H1 (cell line): Measurements from ENCODE around the gene TNNT1. TPM values are rescaled to one million over a fixed set of nuclear protein-coding genes. Genes with fewer than 3 reads are reported as not detected.
A peak's percentile ranks its signal among the peaks of the same experiment; 100 is the strongest.

Source experiments
- CBX8 ChIP-seq: fragments of 300-800, 300-1000 bp; sonication (generic); IDR thresholded peaks from 2 replicates; pipeline ENCODE4 v1.7.1; 2016; ENCODE audit warnings: low read depth, low read length, borderline replicate concordance
- CEBPB ChIP-seq: IDR thresholded peaks from 2 replicates; pipeline ENCODE4 v1.6.1; 2012; ENCODE audit warnings: low read depth, low read length
- EP300 ChIP-seq, 2 experiments: IDR thresholded peaks; 1 replicate in 1 of 2; 2 replicates in 1 of 2; pipeline ENCODE4 v1.6.1; 2011 to 2012; ENCODE audit warnings: low read depth in 2 of 2, low read length in 2 of 2, mild to moderate bottlenecking in 2 of 2, borderline replicate concordance in 1 of 2, inconsistent platforms in 1 of 2, moderate library complexity in 1 of 2
- EZH2 ChIP-seq: fragments of 200-600 bp; sonication (generic); IDR thresholded peaks from 2 replicates; pipeline ENCODE4 v1.7.1; 2012; ENCODE audit warnings: low read depth, mild to moderate bottlenecking, moderate library complexity, low read length, inconsistent platforms; ENCODE audit not compliant: severe bottlenecking
- FOSL1 ChIP-seq: IDR thresholded peaks from 2 replicates; pipeline ENCODE4 v1.6.1; 2011; ENCODE audit warnings: mild to moderate bottlenecking, low read depth, low read length, moderate library complexity; ENCODE audit not compliant: insufficient read depth
- GABPA ChIP-seq: IDR thresholded peaks from 2 replicates; pipeline ENCODE4 v1.6.1; 2011; ENCODE audit warnings: mild to moderate bottlenecking, low read length, moderate library complexity, borderline replicate concordance; ENCODE audit not compliant: insufficient read depth
- HDAC2 ChIP-seq, 2 experiments: fragments of 300-600 bp in 1 of 2; sonication (generic) in 1 of 2; IDR thresholded peaks; 2 replicates each; pipeline ENCODE4 v1.6.1; 2011 to 2012; ENCODE audit warnings: low read depth in 2 of 2, low read length in 2 of 2, mild to moderate bottlenecking in 2 of 2, moderate library complexity in 2 of 2, borderline replicate concordance in 1 of 2, inconsistent platforms in 1 of 2
- RNF2 ChIP-seq: fragments of 200-900, 300-1000 bp; sonication (generic); IDR thresholded peaks from 2 replicates; pipeline ENCODE4 v1.7.1; 2016; ENCODE audit warnings: borderline replicate concordance, low read depth, mild to moderate bottlenecking, antibody characterized with exemption, low read length; ENCODE audit not compliant: poor library complexity, severe bottlenecking; ENCODE audit errors: missing control alignments
- RXRA ChIP-seq: IDR thresholded peaks from 2 replicates; pipeline ENCODE4 v1.6.1; 2011; ENCODE audit warnings: low read depth, mild to moderate bottlenecking, low read length, moderate library complexity; ENCODE audit not compliant: insufficient read depth
- SIX5 ChIP-seq: IDR thresholded peaks from 2 replicates; pipeline ENCODE4 v1.6.1; 2011; ENCODE audit warnings: mild to moderate bottlenecking, low read depth, low read length
- TAF7 ChIP-seq: optimal IDR thresholded peaks from 2 replicates; pipeline ENCODE3; 2011; ENCODE audit warnings: low read depth, mild to moderate bottlenecking, inconsistent platforms, low read length, moderate library complexity, borderline replicate concordance
- YY1 ChIP-seq: IDR thresholded peaks from 2 replicates; pipeline ENCODE4 v1.6.1; 2011; ENCODE audit warnings: low read depth, mild to moderate bottlenecking, low read length
- ZNF274 ChIP-seq: IDR thresholded peaks from 2 replicates; pipeline ENCODE4 v1.7.0; 2012; ENCODE audit warnings: low read length, borderline replicate concordance; ENCODE audit errors: extremely low read depth
- polyA plus RNA-seq, 7 experiments: library from polyadenylated mRNA; depleted of rRNA in 3 of 7; stranded (reverse) in 5 of 7; unstranded in 2 of 7; fragments of >200 nt in 5 of 7; fragments of 200-250 nt in 2 of 7; gene quantifications; 1 replicate in 5 of 7; 2 replicates in 1 of 7; 4 replicates in 1 of 7; pipeline versions ENCODE4 v1.2.1 to v1.2.3, GENCODE V29; 2011 to 2013; ENCODE audit warnings: missing spikeins in 2 of 7, mixed read lengths in 2 of 7
- total RNA-seq: library from RNA; stranded (reverse); fragmentation: NEBNext Ultra II Directional; extraction: Animal tissue kit (Norgen Biotek cat#: 25700); gene quantifications from 2 replicates; pipeline ENCODE4 v1.2.1, GENCODE V29; 2021
- TF ChIP-seq, protein P1 (sequence below), 3 experiments: IDR thresholded peaks; 1 replicate in 2 of 3; 2 replicates in 1 of 3; pipeline versions ENCODE4 v1.5.1 to v1.6.1; 2011; ENCODE audit warnings: low read length in 3 of 3, mild to moderate bottlenecking in 3 of 3, inconsistent platforms in 2 of 3, low read depth in 1 of 3, moderate library complexity in 1 of 3; ENCODE audit not compliant: insufficient read depth in 1 of 3; ENCODE audit errors: control extremely low read depth in 1 of 3
- TF ChIP-seq, protein P2 (sequence below): IDR thresholded peaks from 2 replicates; pipeline ENCODE4 v1.6.1; 2012; ENCODE audit warnings: low read length, inconsistent platforms
- TF ChIP-seq, protein P3 (sequence below): IDR thresholded peaks from 2 replicates; pipeline ENCODE4 v1.6.1; 2012; ENCODE audit warnings: inconsistent platforms
- TF ChIP-seq, protein P4 (sequence below): IDR thresholded peaks from 2 replicates; pipeline ENCODE4 v1.6.1; 2012; ENCODE audit warnings: inconsistent platforms

The TNNT1 gene
- total and polyA plus RNA-seq, 2 of the 8 experiments (the other 6 are each of a cell fraction or from before 2014, with no cell fraction given) = 69.6 to 107 TPM

DNA sequence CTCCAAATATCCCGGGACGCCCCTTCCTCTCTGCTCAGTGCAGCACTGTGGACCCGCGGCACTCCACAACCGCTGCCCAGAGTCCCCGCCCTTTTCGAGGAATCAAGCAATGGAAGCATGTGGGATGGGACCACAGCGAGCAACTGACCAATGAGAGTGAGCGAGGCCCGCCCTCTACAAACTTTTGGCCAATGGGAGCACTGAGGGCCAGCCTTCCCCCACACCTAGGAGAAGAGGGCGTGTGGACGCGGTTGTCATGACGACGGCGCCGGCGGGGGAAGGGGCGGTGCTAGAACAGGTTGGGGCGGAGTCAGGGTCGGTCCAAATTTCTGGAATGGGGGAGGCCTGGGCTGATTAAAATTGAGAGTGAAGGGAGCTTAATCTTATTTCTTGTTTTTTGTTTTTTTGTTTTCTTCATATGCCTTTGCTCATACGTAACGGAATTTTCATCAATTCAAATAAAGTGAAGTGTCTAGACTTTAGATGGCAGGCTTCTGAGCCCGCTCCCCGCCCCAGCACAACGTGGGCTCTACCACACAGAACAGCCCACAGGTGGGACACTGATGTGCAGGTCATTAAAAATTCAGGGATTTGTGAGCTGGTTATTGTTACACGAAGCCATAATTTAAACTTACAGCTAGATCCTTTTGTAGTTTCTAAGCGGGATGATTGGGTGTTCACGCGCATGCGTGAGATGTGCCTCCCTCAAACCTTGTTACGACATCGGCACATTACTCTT, 17.7 kb upstream of the TNNT1 start, which contains the start of gene DNAAF3 (continued):
- TF ChIP-seq, protein P1, sequence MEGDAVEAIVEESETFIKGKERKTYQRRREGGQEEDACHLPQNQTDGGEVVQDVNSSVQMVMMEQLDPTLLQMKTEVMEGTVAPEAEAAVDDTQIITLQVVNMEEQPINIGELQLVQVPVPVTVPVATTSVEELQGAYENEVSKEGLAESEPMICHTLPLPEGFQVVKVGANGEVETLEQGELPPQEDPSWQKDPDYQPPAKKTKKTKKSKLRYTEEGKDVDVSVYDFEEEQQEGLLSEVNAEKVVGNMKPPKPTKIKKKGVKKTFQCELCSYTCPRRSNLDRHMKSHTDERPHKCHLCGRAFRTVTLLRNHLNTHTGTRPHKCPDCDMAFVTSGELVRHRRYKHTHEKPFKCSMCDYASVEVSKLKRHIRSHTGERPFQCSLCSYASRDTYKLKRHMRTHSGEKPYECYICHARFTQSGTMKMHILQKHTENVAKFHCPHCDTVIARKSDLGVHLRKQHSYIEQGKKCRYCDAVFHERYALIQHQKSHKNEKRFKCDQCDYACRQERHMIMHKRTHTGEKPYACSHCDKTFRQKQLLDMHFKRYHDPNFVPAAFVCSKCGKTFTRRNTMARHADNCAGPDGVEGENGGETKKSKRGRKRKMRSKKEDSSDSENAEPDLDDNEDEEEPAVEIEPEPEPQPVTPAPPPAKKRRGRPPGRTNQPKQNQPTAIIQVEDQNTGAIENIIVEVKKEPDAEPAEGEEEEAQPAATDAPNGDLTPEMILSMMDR (IDR thresholded peaks at IDR 0.05; ENCODE audit: control extremely low read depth in 1 of 3, insufficient read depth in 1 of 3, low read depth in 1 of 3, low read length in 3 of 3) = no peak
- TF ChIP-seq, protein P2, sequence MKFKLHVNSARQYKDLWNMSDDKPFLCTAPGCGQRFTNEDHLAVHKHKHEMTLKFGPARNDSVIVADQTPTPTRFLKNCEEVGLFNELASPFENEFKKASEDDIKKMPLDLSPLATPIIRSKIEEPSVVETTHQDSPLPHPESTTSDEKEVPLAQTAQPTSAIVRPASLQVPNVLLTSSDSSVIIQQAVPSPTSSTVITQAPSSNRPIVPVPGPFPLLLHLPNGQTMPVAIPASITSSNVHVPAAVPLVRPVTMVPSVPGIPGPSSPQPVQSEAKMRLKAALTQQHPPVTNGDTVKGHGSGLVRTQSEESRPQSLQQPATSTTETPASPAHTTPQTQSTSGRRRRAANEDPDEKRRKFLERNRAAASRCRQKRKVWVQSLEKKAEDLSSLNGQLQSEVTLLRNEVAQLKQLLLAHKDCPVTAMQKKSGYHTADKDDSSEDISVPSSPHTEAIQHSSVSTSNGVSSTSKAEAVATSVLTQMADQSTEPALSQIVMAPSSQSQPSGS = no peak
- no peak for TF ChIP-seq HDAC2 (IDR thresholded peaks at IDR 0.05; ENCODE audit: borderline replicate concordance in 1 of 2, low read depth in 2 of 2, low read length in 2 of 2)
- no peak for TF ChIP-seq RNF2
- no peak for TF ChIP-seq ZNF274
- no peak for TF ChIP-seq FOSL1
- peak; percentile 33; the same call in 1 of the 2 replicates for TF ChIP-seq SIX5
- TF ChIP-seq, protein P3, sequence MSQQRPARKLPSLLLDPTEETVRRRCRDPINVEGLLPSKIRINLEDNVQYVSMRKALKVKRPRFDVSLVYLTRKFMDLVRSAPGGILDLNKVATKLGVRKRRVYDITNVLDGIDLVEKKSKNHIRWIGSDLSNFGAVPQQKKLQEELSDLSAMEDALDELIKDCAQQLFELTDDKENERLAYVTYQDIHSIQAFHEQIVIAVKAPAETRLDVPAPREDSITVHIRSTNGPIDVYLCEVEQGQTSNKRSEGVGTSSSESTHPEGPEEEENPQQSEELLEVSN = peak; percentile 43; the same call in 1 of the 2 replicates
- TF ChIP-seq RXRA = no peak
- TF ChIP-seq, protein P4, sequence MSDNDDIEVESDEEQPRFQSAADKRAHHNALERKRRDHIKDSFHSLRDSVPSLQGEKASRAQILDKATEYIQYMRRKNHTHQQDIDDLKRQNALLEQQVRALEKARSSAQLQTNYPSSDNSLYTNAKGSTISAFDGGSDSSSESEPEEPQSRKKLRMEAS = no peak; the same call in 1 of the 2 replicates
- TF ChIP-seq YY1 = no peak
- no peak for TF ChIP-seq TAF7
- TF ChIP-seq CBX8 = no peak
- no peak for TF ChIP-seq EZH2
- no peak for TF ChIP-seq CEBPB
- peak in 1 of 2 experiments; percentile 100; a peak in 2 of 3 replicates for TF ChIP-seq EP300 (IDR thresholded peaks at IDR 0.05; ENCODE audit: borderline replicate concordance in 1 of 2, low read depth in 2 of 2, low read length in 2 of 2)
- TF ChIP-seq GABPA = no peak
